ENCODE data around the gene BCL7A.

- TF ChIP-seq POLR2AphosphoS5 (IDR thresholded peaks at IDR 0.05; ENCODE audit: low read depth, low read length) (no peak), CTCF (IDR thresholded peaks at IDR 0.05; ENCODE audit: control extremely low read depth in 1 of 3, insufficient read depth in 1 of 3, low read depth in 1 of 3, low read length in 3 of 3) (no peak), CBX8 (IDR thresholded peaks at IDR 0.05; ENCODE audit: borderline replicate concordance, low read depth, low read length) (no peak)
Measured at GRCh38 chr12:122012184-122012583, 9.5 kb upstream of the BCL7A start.
